HepG2 (cell line): Measurements from ENCODE around the gene CCDC74A. TPM values are rescaled to one million over a fixed set of nuclear protein-coding genes. Genes with fewer than 3 reads are reported as not detected.
A peak's percentile ranks its signal among the peaks of the same experiment; 100 is the strongest.

Source experiments
- ARNTL ChIP-seq: sonication (generic); formaldehyde crosslinking; IDR thresholded peaks from 2 replicates; pipeline ENCODE4 v1.4.0; 2020; ENCODE audit warnings: mild to moderate bottlenecking, missing genetic modification reagents
- E2F2 ChIP-seq: sonication (generic); formaldehyde crosslinking; IDR thresholded peaks from 2 replicates; pipeline ENCODE4 v1.4.0; 2020; ENCODE audit warnings: missing genetic modification reagents, borderline replicate concordance
- IKZF1 ChIP-seq: fragments of 450-650 bp; IDR thresholded peaks from 2 replicates; pipeline ENCODE4 v1.7.1; 2016
- KLF16 ChIP-seq, 2 experiments: sonication (generic) in 1 of 2; formaldehyde crosslinking in 1 of 2; IDR thresholded peaks; 2 replicates each; pipeline versions ENCODE4 v1.6.1 to v1.8.0; 2016 to 2023; ENCODE audit warnings: missing genetic modification reagents in 2 of 2, missing compliant biosample characterization in 1 of 2
- MBNL3 ChIP-seq: fragments of 250-450 bp; sonication (Bioruptor Pico); conservative IDR thresholded peaks from 2 replicates; pipeline ENCODE4 v1.8.0; 2022; ENCODE audit warnings: mild to moderate bottlenecking, inconsistent platforms
- ONECUT2 ChIP-seq: sonication (generic); formaldehyde crosslinking; IDR thresholded peaks from 2 replicates; pipeline ENCODE4 v1.4.0; 2020; ENCODE audit warnings: missing genetic modification reagents
- SOX13 ChIP-seq, 3 experiments: fragments of 450-650 bp in 1 of 3; sonication (generic) in 1 of 3; formaldehyde crosslinking in 1 of 3; IDR thresholded peaks in 2 of 3; conservative IDR thresholded peaks in 1 of 3; 2 replicates each; pipeline versions ENCODE4 v1.5.0 to v1.6.1; 2016 to 2020; ENCODE audit warnings: antibody characterized with exemption in 1 of 3, mild to moderate bottlenecking in 1 of 3, missing compliant biosample characterization in 1 of 3, missing genetic modification reagents in 1 of 3, moderate library complexity in 1 of 3
- SP5 ChIP-seq: IDR thresholded peaks from 2 replicates; pipeline ENCODE4 v1.6.1; 2016; ENCODE audit warnings: low read depth, borderline replicate concordance
- TBX2 ChIP-seq: sonication (generic); formaldehyde crosslinking; IDR thresholded peaks from 2 replicates; pipeline ENCODE4 v1.5.0; 2020; ENCODE audit warnings: missing genetic modification reagents, mild to moderate bottlenecking, borderline replicate concordance
- ZNF136 ChIP-seq: sonication (generic); formaldehyde crosslinking; IDR thresholded peaks from 2 replicates; pipeline ENCODE4 v1.8.1; 2022; ENCODE audit warnings: low read depth, mild to moderate bottlenecking, moderate library complexity, missing genetic modification reagents
- ZNF414 ChIP-seq: sonication (generic); formaldehyde crosslinking; IDR thresholded peaks from 2 replicates; pipeline ENCODE4 v1.5.0; 2020; ENCODE audit warnings: missing genetic modification reagents
- polyA plus RNA-seq, 8 experiments: library from polyadenylated mRNA; depleted of rRNA in 3 of 8; stranded (reverse) in 7 of 8; unstranded in 1 of 8; fragments of >200 nt; fragmentation: Illumina TruSeq in 4 of 8; extraction: Trizol in 4 of 8; gene quantifications; 2 replicates each; pipeline versions ENCODE4 v1.2.1 to v1.2.3, GENCODE V29; 2011 to 2016; ENCODE audit warnings: low read depth in 4 of 8, missing spikeins in 1 of 8, mixed read lengths in 1 of 8; ENCODE audit not compliant: insufficient read depth in 1 of 8
- total RNA-seq, 5 experiments: library from RNA; depleted of rRNA; stranded (reverse); fragments of >200 nt; fragmentation: Illumina TruSeq; extraction: Trizol; gene quantifications; 2 replicates each; pipeline ENCODE4 v1.2.3, GENCODE V29; 2016; ENCODE audit warnings: low read depth in 1 of 5
- TF ChIP-seq, protein P1 (sequence below): sonication (generic); formaldehyde crosslinking; IDR thresholded peaks from 2 replicates; pipeline ENCODE4 v1.9.0; 2021; ENCODE audit warnings: missing genetic modification reagents, mild to moderate bottlenecking, borderline replicate concordance
- TF ChIP-seq, protein P2 (sequence below): sonication (generic); formaldehyde crosslinking; IDR thresholded peaks from 2 replicates; pipeline ENCODE4 v1.4.0; 2020; ENCODE audit warnings: missing genetic modification reagents, borderline replicate concordance
- TF ChIP-seq, protein P3 (sequence below): sonication (generic); formaldehyde crosslinking; IDR thresholded peaks from 2 replicates; pipeline ENCODE4 v1.5.0; 2020; ENCODE audit warnings: mild to moderate bottlenecking, missing genetic modification reagents
- TF ChIP-seq, protein P4 (sequence below): IDR thresholded peaks from 2 replicates; pipeline ENCODE4 v1.6.1; 2016; ENCODE audit warnings: missing genetic modification reagents, missing compliant biosample characterization
- TF ChIP-seq, protein P5 (sequence below): sonication (generic); formaldehyde crosslinking; IDR thresholded peaks from 2 replicates; pipeline ENCODE4 v1.4.0; 2020; ENCODE audit warnings: mild to moderate bottlenecking, missing genetic modification reagents

Gene CCDC74A
- total and polyA plus RNA-seq, 2 of the 13 experiments (the other 11 are each of a cell fraction or from before 2014, with no cell fraction given), result 0.15 to 0.17 TPM

- TF ChIP-seq, protein P1, sequence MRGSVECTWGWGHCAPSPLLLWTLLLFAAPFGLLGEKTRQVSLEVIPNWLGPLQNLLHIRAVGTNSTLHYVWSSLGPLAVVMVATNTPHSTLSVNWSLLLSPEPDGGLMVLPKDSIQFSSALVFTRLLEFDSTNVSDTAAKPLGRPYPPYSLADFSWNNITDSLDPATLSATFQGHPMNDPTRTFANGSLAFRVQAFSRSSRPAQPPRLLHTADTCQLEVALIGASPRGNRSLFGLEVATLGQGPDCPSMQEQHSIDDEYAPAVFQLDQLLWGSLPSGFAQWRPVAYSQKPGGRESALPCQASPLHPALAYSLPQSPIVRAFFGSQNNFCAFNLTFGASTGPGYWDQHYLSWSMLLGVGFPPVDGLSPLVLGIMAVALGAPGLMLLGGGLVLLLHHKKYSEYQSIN, result no peak
- TF ChIP-seq MBNL3 (CRISPR knock-in tag) (no peak), ONECUT2 (no peak), ZNF414 (CRISPR knock-in tag) (peak; percentile 84), SP5 (CRISPR knock-in tag) (peak; percentile 71; the same call in 1 of the 2 replicates), TBX2 (peak; percentile 64; the same call in 1 of the 2 replicates), E2F2 (CRISPR knock-in tag) (peak; percentile 93; the same call in 1 of the 2 replicates), KLF16 (CRISPR knock-in tag; IDR thresholded peaks at IDR 0.05) (peak in 1 of 2 experiments; percentile 66; a peak in 1 of 4 replicates), ARNTL (no peak), ZNF136 (CRISPR knock-in tag) (no peak), SOX13 (IDR thresholded peaks at IDR 0.05) (peak; percentile 27; the same call in 1 of the 2 replicates), SOX13 (CRISPR knock-in tag; conservative IDR thresholded peaks at IDR 0.05 in 1 of 2, IDR thresholded peaks at IDR 0.05 in 1 of 2) (peak in 1 of 2 experiments; percentile 33; a peak in 1 of 4 replicates), IKZF1 (no peak)
- TF ChIP-seq, protein P2, sequence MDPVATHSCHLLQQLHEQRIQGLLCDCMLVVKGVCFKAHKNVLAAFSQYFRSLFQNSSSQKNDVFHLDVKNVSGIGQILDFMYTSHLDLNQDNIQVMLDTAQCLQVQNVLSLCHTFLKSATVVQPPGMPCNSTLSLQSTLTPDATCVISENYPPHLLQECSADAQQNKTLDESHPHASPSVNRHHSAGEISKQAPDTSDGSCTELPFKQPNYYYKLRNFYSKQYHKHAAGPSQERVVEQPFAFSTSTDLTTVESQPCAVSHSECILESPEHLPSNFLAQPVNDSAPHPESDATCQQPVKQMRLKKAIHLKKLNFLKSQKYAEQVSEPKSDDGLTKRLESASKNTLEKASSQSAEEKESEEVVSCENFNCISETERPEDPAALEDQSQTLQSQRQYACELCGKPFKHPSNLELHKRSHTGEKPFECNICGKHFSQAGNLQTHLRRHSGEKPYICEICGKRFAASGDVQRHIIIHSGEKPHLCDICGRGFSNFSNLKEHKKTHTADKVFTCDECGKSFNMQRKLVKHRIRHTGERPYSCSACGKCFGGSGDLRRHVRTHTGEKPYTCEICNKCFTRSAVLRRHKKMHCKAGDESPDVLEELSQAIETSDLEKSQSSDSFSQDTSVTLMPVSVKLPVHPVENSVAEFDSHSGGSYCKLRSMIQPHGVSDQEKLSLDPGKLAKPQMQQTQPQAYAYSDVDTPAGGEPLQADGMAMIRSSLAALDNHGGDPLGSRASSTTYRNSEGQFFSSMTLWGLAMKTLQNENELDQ (CRISPR knock-in tag), result no peak
- TF ChIP-seq, protein P3, sequence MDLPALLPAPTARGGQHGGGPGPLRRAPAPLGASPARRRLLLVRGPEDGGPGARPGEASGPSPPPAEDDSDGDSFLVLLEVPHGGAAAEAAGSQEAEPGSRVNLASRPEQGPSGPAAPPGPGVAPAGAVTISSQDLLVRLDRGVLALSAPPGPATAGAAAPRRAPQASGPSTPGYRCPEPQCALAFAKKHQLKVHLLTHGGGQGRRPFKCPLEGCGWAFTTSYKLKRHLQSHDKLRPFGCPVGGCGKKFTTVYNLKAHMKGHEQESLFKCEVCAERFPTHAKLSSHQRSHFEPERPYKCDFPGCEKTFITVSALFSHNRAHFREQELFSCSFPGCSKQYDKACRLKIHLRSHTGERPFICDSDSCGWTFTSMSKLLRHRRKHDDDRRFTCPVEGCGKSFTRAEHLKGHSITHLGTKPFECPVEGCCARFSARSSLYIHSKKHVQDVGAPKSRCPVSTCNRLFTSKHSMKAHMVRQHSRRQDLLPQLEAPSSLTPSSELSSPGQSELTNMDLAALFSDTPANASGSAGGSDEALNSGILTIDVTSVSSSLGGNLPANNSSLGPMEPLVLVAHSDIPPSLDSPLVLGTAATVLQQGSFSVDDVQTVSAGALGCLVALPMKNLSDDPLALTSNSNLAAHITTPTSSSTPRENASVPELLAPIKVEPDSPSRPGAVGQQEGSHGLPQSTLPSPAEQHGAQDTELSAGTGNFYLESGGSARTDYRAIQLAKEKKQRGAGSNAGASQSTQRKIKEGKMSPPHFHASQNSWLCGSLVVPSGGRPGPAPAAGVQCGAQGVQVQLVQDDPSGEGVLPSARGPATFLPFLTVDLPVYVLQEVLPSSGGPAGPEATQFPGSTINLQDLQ, result no peak
- TF ChIP-seq, protein P4, sequence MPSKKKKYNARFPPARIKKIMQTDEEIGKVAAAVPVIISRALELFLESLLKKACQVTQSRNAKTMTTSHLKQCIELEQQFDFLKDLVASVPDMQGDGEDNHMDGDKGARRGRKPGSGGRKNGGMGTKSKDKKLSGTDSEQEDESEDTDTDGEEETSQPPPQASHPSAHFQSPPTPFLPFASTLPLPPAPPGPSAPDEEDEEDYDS, result peak; percentile 44; the same call in 1 of the 2 replicates
- TF ChIP-seq, protein P5, sequence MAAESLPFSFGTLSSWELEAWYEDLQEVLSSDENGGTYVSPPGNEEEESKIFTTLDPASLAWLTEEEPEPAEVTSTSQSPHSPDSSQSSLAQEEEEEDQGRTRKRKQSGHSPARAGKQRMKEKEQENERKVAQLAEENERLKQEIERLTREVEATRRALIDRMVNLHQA (CRISPR knock-in tag), result no peak
Measured at GRCh38 chr2:131492418-131493198, 35.1 kb upstream of the CCDC74A start (continued).
